ENCODE data around the gene UGCG.

DNA sequence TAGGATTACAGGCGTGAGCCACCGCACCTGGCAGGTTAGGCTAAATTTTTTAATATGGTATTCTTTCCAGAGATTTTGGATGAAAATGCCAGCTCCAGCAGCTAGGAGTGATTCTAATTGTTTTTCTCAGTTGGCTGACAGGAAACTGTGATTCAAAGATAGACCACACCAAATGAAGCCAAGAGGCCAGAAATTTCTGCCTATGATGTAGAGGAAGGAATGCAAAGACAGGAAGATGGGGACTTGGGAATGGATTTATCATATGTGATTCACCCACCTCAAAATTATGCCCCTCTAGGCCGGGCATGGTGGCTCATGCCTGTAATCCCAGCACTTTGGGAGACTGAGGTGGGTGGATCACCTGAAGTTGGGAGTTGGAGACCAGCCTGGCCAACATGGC lies 53.3 kb downstream of the UGCG start:
- TF ChIP-seq, protein P1, sequence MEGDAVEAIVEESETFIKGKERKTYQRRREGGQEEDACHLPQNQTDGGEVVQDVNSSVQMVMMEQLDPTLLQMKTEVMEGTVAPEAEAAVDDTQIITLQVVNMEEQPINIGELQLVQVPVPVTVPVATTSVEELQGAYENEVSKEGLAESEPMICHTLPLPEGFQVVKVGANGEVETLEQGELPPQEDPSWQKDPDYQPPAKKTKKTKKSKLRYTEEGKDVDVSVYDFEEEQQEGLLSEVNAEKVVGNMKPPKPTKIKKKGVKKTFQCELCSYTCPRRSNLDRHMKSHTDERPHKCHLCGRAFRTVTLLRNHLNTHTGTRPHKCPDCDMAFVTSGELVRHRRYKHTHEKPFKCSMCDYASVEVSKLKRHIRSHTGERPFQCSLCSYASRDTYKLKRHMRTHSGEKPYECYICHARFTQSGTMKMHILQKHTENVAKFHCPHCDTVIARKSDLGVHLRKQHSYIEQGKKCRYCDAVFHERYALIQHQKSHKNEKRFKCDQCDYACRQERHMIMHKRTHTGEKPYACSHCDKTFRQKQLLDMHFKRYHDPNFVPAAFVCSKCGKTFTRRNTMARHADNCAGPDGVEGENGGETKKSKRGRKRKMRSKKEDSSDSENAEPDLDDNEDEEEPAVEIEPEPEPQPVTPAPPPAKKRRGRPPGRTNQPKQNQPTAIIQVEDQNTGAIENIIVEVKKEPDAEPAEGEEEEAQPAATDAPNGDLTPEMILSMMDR (IDR thresholded peaks at IDR 0.05) = no peak
- no peak for TF ChIP-seq ZFX (IDR thresholded peaks at IDR 0.05; ENCODE audit: borderline replicate concordance)
